GM18951 (cell line): ENCODE data around the gene HIC2.
"Not testable (repeated sequence)": the region's sequence is repeated elsewhere in the genome, so short reads cannot be mapped to it uniquely, and the experiment has no call there.

ENCODE experiments used
- in situ Hi-C: fragments of 300-500 bp; cut with MboI; formaldehyde crosslinking; loops from one replicate; pipeline ENCODE4 v1.12.0; 2022; ENCODE audit warnings: low sequenced_read_pairs, mixed read lengths, inconsistent platforms; ENCODE audit not compliant: unreplicated experiment

The HIC2 gene, protein sequence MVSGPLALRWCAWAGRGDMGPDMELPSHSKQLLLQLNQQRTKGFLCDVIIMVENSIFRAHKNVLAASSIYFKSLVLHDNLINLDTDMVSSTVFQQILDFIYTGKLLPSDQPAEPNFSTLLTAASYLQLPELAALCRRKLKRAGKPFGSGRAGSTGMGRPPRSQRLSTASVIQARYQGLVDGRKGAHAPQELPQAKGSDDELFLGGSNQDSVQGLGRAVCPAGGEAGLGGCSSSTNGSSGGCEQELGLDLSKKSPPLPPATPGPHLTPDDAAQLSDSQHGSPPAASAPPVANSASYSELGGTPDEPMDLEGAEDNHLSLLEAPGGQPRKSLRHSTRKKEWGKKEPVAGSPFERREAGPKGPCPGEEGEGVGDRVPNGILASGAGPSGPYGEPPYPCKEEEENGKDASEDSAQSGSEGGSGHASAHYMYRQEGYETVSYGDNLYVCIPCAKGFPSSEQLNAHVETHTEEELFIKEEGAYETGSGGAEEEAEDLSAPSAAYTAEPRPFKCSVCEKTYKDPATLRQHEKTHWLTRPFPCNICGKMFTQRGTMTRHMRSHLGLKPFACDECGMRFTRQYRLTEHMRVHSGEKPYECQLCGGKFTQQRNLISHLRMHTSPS

DNA sequence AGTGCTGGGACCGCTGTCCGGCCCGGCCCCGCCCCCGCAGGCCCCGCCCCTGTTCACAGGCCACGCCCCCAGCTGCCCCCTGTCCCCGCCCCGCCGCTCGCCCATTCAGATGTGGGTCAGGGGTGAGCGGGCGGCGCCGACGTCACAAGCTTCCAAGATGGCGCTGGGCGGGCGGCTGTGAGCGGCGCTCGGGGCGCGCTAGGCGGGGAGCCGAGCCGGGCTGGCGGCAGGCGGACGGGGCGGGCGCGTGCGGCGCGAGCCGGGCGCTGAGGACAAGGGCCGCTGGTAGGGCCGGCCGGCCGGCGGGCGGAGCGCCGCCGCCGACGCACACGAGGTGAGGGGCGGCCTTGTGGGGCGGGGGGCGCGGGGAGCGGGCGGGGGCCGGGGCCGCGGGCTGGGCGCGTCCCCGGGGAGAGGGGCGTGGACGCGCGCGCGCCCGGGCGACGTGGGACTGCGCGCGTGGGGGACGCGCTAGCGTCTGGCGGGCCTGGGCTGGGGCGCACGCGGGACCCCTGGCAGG is at the start of gene HIC2:
Gene HIC2, plus strand, starts transcription at position 145 of the 520 bp plus-strand sequence. CDS start 25,461 bp downstream, outside the sequence.
- in situ Hi-C loops, result loop anchor here (25.0 kb wide), 1 partner anchor 220 kb away; the partner anchor contains the start of genes CCDC116, SDF2L1 and YDJC

DNA sequence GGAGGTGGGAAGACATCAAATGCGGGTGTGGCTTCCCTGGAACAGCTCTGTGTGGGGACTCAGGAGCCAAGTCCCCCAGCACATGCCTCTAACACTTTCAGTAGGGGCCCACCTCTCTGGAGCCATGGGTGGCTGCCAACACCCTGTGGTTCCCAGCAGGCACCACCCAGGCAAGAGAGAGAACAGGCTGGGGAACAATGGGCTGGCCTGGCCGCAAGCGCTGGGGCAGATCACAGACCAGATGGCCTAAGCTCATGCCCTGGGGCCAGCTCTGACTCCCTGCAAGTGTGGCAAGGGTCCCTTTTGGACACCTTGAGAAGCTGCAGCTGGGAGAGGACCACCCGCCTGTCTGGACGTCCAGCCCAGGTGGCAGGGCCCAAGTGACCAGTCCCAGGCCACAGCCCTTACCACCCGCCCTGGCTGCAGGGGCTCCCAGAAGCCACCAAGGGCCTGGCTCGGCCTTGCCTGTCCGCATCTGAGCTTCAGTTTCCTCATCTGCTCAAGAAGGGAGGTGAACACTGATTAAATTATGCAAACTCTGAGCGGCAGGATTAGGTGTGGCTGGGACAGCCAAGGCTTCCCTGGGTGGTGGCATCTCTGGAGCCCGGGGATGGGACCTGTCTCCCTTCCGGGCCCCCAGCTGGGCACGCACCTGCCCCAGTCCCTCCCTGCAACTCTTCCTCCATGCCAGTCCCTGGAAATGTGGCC is 48.4 kb upstream of the HIC2 start:
- in situ Hi-C loops, result not testable (repeated sequence)

DNA sequence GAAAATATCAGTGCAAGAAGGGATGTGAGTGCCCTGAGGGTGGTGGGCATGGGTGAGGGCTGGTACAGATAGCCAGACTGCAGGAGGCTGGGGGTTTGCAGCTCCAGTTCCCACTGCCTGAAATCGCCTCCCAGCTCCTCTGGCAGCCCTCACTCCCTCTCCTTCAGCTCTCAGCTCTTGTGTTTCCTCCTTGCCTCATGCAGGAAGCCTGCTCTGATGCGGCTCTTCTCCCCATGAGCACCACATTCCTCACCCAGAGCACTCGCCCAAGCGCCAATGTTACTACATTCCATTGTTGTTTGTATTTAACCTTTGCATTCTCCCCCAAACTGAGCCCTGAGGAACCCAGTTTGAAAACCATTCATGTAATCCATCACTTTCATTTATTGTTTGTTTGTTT is 41.3 kb upstream of the HIC2 start:
- in situ Hi-C loops, result not testable (repeated sequence)

DNA sequence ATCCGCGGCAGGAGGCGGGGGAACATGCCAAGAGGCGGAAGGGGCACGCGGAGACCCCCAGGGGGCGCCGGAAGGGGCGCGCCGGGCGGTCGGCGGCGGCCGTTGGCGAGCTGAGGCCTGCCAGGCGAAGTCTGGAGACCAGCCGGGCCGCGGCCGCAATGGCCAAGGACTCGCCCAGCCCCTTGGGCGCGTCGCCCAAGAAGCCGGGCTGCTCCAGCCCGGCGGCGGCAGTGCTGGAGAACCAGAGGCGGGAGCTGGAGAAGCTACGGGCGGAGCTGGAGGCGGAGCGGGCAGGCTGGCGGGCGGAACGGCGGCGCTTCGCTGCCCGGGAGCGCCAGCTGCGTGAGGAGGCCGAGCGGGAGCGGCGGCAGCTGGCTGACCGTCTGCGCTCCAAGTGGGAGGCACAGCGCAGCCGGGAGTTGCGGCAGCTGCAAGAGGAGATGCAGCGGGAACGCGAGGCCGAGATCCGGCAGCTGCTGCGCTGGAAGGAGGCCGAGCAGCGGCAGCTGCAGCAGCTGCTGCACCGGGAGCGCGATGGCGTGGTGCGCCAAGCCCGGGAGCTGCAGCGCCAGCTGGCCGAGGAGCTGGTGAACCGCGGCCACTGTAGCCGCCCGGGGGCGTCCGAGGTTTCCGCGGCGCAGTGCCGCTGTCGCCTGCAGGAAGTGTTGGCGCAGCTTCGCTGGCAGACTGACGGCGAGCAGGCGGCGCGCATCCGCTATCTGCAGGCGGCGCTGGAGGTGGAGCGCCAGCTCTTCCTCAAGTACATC is 33.3 kb upstream of the HIC2 start, which contains the start of gene RIMBP3B:
Gene RIMBP3B, plus strand, starts transcription at position 51 of the 767 bp plus-strand sequence. Its CDS starts 108 bp downstream, at position 159.
- in situ Hi-C loops, result not testable (repeated sequence)

DNA sequence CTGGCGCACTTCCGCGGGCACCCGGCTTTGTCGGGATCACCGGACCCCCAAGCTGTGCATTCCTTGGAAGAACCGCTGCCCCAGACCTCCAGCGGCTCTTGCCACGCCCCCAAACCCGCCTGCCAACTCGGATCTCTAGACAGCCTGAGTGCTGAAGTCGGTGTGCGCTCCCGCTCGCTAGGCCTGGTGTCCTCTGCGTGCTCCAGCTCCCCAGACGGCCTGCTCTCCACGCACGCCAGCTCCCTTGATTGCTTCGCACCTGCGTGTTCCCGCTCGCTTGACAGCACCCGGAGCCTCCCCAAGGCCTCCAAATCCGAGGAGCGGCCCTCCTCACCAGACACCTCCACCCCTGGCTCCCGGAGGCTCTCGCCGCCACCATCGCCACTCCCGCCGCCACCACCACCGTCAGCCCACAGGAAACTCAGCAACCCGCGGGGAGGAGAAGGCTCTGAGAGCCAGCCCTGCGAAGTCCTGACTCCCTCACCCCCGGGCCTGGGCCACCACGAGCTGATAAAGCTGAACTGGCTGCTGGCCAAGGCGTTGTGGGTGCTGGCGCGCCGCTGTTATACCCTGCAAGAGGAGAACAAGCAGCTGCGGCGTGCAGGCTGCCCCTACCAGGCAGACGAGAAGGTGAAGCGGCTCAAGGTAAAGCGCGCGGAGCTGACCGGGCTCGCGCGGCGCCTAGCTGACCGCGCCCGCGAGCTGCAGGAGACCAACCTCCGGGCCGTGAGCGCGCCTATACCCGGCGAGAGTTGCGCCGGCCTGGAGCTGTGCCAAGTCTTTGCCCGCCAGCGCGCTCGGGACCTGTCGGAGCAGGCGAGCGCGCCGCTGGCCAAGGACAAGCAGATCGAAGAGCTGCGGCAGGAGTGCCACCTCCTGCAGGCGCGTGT is 32.5 kb upstream of the HIC2 start:
- in situ Hi-C loops, result not testable (repeated sequence)

DNA sequence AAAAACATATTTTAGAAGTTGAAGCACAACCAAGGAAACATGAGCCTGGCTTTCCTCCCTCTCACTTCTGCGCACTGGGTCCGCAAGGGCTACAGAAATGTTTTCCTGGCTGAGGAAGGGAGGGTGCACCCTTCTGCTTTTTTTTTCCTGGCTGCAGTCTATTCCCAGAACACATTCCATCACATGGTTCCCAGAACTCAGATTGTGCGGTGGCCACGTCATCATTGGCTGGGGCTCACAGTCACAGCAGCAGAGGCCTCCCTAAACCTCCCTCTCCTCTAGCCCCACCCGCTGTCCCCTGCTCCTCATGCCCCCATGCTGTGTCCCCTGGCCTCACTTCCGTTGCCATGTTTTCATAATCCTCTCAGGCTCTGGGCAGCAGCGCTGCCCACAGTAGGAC is 27.7 kb upstream of the HIC2 start:
- in situ Hi-C loops, result not testable (repeated sequence)

DNA sequence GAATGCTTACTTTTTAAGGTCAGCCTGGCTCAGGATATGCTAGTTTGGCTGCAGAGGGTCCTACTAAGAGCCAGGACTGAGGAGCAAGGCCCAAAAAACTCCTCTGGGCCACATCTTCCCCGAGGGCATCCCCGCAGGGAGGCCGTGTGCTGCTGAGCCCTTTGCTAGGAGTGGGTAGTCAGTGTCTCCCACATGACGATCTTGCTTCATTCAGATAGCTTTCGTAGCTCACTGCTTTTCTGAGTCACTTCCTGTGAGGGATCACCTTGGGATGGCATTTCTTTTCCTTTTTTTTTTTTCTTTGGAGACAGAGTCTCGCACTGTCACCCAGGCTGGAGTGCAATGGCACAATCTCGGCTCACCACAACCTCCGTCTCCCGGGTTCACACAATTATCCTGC is 27.2 kb upstream of the HIC2 start:
- in situ Hi-C loops, result not testable (repeated sequence)

DNA sequence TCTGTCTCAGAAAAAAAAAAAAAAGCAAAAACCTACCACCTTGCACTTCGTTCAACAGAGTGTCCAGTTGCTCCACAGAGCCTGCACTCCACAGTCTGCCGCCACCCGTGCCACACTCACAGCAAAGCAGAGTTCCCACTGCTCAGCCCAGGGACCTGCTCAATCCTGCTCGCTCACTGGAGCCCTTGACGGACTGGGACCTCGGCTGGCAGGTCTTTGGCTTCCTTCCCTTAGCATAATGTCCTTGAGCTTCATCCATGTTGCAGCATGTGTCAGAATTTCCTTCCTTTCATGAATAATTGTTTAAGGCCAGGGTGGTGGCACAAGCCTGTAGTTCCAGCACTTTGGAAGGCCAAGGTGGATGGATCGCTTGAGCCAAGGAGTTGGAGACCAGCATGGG is 22.6 kb upstream of the HIC2 start:
- in situ Hi-C loops, result not testable (repeated sequence)

DNA sequence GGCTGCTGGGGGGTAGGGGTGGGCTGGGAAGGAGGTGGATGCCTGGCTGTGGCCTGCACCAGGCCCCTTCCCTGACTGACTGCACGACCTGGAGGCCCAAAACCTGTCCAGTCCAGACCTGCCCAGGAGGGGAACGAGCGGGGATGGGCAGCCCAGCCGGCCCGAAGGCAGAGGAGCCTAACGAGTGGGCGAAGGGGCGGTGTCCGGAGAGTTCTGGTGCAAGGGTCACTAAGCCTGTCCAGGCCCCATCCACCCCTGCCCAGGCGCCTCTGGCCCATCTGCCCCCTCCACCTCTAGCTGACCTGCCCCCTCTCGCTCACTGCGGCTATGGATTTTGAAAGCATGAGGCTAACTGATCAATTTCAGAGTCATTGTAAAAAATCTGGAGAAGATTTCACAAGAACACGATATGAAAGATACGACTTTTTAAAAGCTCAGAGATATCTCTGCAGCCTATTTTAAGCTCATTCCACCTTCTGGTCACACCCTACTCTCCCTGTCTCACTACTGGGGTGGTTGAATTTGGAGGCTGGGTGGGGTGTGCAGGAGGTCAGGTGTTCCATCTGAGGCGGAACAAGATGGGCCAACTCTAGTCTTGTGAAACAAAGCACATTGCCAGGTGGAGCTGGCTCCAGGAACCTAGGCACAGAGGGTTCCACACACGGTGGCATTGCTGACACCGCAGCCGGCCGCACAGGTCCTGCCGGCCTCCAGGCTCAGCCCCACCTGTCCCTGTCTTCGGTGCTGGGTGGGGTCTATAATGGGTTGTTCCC is 15.8 kb upstream of the HIC2 start:
- in situ Hi-C loops, result loop anchor here (25.0 kb wide), 1 partner anchor 236 kb away; the partner anchor contains the start of genes CCDC116, SDF2L1 and YDJC

DNA sequence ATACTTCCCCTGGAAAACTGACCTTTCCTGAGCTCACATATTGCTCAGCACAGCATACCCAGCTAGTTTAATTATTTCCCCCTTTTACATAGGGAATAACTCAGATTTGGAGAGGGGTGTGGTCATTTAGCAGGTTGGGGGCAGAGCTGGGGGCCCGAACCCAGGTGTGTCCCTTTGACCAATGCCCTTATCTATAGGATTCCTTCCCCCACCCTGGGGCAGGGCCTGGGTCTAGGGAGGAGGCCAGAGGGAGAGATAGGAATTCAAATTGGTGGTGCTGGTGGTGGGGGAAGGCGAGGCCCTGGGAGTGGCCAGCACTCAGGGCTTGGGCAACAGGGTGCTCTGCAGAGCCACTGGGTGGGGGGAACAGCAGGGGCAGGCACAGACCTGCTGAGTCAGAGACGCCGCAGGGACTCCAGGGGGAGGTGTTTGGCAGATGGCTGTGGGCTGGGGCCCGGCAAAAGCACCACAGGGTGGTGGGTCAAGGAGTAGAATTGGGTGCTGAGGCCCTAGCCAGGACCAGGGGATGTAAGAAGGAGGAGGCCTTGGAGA is 14.3 kb upstream of the HIC2 start:
- in situ Hi-C loops, result loop anchor here (25.0 kb wide), 1 partner anchor 234 kb away; the partner anchor contains the start of genes CCDC116, SDF2L1 and YDJC

DNA sequence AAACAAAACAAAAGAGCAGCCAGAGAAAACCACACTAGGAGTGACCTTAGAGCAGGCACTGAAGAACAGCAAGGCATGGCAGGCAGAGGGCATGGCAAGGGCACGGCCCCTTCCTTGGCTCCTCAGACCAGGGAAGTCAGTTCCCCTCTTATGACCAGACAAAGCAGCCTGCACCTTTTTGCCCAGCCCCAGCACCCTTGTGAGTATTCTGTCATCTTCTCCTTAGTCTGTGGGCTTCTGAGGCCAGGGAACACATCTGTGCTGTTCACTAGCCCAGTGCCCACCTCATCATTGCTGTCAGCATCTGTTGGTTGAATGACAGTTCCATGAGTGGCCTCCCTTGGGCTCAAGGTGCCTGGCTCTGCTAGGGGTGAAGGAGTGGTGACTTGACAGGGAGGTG is 10.0 kb upstream of the HIC2 start:
- in situ Hi-C loops, result loop anchor here (25.0 kb wide), 1 partner anchor 230 kb away; the partner anchor contains the start of genes CCDC116, SDF2L1 and YDJC

DNA sequence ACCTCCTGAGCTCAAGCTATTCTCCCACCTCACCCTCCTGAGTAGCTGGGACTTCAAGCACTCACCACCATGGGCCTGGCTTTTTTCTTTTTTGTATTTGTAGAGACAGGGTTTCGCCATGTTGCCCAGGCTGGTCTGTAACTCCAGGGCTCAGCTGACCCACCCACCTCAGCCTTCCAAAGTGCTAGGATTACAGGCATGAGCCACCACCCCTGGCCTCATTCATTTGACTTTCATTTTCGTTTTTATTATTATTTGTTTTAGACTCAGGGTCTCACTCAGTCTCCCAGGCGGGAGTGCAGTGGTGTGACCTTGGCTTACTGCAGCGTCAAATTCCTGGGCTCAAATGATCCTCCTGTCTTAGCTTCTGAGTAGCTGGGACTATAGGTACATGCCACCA is 9.4 kb upstream of the HIC2 start:
- in situ Hi-C loops, result loop anchor here (25.0 kb wide), 1 partner anchor 230 kb away; the partner anchor contains the start of genes CCDC116, SDF2L1 and YDJC

DNA sequence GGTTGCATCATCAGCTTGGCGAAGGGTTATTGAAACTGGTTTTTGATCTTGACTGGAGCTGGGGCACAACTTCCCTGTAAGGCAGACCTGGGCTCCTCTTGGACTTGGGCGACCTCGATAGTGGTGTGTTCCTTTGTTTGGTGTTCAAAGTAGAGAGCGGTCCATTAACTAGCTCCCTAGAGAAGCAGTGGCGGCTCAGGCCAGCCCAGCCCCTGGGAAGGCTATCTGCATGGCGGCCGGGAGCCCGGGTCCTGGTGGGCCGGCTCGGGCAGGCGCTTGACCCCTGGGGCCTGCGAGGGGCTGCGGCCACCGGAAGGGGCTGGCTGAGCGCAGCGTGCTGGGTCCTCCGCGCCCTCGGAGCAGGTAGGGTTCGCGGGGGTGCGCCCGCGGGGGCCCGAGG is 796 bp upstream of the HIC2 start:
- in situ Hi-C loops, result loop anchor here (25.0 kb wide), 1 partner anchor 221 kb away; the partner anchor contains the start of genes CCDC116, SDF2L1 and YDJC

DNA sequence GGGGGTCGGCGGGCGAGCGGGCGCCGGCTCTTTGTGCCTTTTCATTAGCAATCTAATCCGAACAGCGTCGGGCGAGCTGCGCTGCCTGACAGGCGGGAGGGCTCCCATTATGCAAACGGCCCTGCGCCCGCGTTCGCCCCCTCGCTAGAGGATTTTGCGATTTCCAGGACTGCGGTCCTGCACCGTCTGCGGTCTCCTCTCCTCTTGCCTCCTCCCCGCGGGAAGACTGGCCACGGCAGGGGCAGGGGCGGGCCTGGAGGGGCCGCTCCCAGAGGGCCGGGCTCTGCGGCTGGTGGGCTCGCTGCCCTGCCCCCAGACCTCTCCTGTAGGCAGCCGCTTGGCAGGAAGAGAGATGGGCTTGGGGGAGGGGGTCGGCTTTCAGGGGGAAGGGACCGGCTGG is 682 bp downstream of the HIC2 start:
- in situ Hi-C loops, result loop anchor here (25.0 kb wide), 1 partner anchor 219 kb away; the partner anchor contains the start of genes CCDC116, SDF2L1 and YDJC

DNA sequence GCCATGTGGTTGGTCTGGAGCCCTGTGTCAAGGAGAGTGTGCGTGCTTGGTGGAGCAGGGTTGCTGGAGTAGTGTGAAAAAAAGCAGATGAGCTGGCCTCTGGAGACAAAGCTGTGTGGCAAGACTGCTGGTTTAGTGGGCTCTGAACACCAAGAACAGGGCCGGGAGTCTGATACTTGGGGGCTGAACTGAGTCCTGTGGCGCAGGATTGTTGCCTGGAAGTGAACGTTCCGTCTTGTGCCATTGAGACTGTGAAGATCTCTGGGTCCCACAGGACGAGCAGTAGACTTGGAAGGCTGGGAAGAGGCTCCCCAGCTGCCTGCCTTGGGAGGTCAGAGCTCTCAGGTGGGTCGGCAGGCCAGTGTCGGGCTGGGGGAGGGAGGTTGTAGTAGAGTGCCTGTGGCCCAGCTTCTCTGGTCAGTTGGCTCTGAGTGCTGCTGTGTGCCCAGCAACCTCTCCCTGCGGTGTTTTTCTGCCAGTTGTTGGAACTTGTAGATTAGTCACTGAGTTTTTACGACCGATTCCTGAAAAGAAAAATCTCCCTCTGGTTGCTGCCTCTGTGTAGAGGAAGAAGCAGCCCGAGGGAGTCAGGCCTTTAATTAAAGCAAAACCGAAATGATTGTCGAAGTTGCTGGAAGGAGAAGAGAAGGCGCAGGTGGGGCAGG is 1.9 kb downstream of the HIC2 start:
- in situ Hi-C loops, result loop anchor here (25.0 kb wide), 1 partner anchor 218 kb away; the partner anchor contains the start of genes CCDC116, SDF2L1 and YDJC

DNA sequence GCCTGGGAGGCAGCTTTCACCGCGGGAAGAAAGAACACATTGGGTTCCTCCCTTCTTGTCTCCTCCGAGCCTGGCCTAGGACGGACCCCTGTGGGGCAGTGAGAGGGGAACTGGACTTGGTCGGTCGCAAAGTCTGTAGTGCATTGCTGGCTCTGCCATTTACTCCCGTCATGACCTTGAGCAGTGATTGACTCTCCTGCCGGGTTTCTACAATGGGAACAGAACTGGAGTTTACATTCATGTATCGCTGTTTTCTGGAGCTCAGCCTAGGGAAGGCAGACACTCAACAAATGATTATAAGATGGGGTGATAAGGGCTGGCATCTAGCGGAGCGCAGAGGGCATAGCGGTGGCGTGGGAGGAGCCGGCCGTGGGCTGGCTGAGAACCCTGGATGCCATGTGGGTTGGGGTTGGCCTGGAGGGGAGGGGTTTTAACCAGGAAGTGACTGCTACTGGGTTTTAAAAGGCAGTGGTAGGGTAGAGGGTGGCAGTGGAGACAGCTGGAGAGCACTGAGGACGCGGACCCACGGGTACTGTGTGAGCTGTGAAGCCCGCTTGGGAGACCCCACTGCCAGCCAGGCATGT is 3.1 kb downstream of the HIC2 start:
- in situ Hi-C loops, result loop anchor here (25.0 kb wide), 1 partner anchor 217 kb away; the partner anchor contains the start of genes CCDC116, SDF2L1 and YDJC
